ENCODE data around the gene TBCK. TPM values are rescaled to one million over a fixed set of nuclear protein-coding genes. Genes with fewer than 3 reads are reported as not detected.
"Not testable (repeated sequence)": the region's sequence is repeated elsewhere in the genome, so short reads cannot be mapped to it uniquely, and the experiment has no call there.

Gene TBCK
- total RNA-seq, 1 donor, result 27.7 TPM

DNA sequence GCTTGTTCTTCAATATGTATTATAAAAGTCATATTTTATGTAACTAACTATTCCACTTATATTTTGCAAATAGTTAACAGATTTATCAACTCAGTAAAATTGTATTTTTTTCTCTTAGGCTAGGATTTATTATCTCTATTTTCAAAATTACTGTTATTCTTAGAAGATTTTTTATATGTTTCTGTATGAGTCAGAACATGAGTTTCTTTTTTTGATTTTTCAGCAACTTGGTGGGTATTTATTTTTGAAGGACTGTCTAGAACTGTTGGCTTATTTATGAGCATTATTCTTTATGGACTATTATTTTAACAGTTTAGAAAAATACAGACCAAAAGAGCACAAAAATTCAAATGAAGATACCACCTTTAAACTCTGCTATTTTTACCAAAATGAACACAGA, 7.1 kb upstream of the TBCK start:
- no peak for DNase-seq (ENCODE audit: low read depth in 2 of 3, low spot score in 2 of 3)

DNA sequence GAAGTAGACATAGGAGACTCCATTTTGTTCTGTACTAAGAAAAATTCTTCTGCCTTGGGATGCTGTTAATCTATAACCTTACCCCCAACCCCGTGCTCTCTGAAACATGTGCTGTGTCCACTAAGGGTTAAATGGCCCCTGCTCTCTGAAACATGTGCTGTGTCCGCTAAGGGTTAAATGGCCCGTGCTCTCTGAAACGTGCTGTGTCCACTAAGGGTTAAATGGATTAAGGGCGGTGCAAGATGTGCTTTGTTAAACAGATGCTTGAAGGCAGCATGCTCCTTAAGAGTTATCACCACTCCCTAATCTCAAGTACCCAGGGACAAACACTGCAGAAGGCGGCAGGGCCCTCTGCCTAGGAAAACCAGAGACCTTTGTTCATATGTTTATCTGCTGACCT, 5.8 kb upstream of the TBCK start:
- DNase-seq (ENCODE audit: low read depth in 2 of 3, low spot score in 2 of 3), result not testable (repeated sequence)

- DNase-seq (ENCODE audit: low read depth in 2 of 3, low spot score in 2 of 3), result not testable (repeated sequence)
These were observed 5.2 kb upstream of the TBCK start for GRCh38 chr4:106321168-106321567.

DNA sequence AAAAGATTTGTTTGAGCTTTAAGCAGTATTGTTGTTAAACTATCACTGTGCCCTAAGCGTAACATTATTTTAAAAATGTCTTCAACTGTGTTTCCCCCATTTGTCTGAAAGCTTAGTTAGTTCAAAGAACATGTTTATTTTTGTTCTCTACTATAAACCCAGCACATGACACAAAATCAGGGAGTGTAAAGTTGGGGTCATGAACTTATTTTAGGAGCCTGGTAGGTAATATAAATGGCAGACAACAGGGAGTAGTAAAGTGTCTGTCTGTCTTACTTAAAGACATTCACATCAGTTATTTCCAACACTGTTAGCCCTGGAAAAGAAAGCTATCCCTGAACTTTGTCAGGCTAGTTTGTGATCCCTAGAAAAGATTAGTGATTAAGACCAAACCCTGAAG, 4.2 kb upstream of the TBCK start:
- DNase-seq (ENCODE audit: low read depth in 2 of 3, low spot score in 2 of 3), result no peak

- DNase-seq (ENCODE audit: low read depth in 2 of 3, low spot score in 2 of 3), result no peak
These were observed 2.5 kb upstream of the TBCK start for GRCh38 chr4:106318511-106318910.

- no peak for DNase-seq (ENCODE audit: low read depth in 2 of 3, low spot score in 2 of 3)
These were observed 1.8 kb upstream of the TBCK start for GRCh38 chr4:106317815-106318214.

- DNase-seq (ENCODE audit: low read depth in 2 of 3, low spot score in 2 of 3), result peak in 1 of 3 donors; percentile 6
These were observed 882 bp upstream of the TBCK start for GRCh38 chr4:106316773-106317409.

DNA sequence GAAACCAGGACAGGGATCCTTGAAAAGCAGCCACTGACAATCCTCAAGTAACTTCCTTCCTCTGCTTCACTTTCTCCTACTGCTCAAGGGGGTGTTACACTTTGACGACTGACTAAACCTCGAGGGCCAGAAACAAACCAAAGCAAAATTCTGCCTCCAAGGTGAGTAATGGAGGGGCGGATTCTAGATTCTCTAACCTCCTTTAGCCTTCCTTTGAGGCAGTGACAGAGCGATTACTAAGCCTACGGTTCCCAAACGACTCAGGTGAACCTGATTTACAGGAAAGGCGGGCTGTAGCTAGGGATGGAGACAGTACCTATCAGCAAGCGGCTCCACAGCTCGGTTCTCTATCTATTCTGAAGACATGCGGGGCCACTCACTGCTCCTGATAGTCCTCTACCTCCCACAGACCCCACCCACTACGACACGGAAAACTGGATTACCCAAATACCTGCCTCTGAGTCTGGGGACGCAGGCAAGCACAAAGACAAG, 487 bp downstream of the TBCK start:
- peak; percentile 23 to 59 (median 36) for DNase-seq (ENCODE audit: low read depth in 2 of 3, low spot score in 2 of 3)

DNA sequence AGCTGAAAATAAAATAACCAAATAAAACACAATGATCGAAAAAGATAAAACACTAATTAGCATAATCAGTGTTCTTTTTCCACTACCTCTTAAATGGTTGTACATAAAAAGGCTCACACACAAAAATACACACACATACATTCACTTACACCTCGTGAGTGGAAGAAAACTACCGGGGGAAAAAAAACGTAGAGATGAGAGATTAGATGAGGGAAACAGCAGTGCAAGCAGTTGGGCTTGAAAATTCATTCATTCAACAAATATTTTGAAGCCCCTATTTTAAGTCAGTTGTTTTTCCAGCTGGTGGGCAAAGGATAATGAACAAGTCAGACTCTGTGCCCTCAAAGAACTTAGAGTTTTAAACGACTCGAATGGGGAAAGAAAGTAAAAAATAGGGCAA, 1.0 kb downstream of the TBCK start:
- peak in 2 of 3 donors; percentile 1 to 2 for DNase-seq (ENCODE audit: low read depth in 2 of 3, low spot score in 2 of 3)

DNA sequence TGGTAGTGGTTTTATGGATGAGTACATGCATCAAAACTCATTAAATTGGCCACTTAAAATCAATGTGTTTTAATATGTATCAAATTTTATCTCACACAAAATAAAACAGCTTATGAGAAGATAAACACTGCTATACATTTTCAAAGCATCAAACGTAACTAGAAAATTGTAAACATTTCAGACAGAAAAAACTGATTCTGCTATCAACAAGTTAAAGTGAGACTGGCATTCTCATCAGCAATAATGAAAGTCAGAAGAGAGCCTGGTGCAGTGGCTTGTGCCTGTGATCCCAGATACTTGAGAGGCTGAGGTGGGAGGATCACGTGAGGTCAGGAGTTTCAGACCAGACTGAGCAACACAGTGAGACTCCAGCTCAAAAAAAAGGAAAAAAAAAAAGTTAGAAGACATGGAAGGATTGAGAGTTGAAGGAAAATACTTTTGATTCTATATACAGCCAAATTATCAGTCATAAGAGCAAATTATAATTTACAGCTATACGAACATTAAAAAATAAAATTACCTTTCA, 2.9 kb downstream of the TBCK start:
- no peak for DNase-seq (ENCODE audit: low read depth in 2 of 3, low spot score in 2 of 3)

DNA sequence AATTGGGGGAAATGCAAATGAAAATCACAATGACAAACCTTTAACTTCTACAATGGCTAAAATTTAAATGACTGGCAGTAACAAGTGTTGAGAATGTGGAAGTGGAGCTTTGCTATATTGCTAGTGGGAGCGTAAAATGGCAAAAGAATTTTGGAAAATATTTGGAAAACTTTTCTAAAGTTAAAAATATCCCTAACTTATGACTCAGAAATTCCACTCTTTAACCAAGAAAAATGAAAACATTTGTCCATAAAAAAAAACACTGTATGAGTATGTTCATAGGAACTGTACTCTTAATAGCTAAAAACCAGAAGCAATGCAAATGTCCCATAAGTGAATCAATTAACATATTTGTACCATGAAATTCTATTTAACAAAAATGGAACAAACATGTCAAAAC, 3.6 kb downstream of the TBCK start:
- no peak for DNase-seq (ENCODE audit: low read depth in 2 of 3, low spot score in 2 of 3)

DNA sequence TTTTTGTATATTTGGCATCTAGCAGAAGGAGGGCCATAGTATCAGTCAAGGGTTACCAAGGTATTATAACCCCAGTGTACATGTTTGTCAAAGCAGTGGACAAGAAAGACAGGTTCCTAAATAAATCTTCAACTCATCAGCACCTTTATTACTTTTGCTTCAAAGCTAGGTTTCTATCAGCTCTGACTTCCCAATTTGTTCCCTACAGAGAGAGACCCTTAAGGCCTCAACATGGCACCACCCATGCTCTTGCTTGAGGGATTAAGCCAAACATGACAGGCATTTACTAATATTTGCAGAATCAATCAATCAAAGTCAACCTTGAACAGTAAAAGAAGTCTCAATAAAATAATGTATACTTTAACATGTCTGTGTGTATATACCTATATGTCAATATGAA, 9.4 kb downstream of the TBCK start:
- no peak for DNase-seq (ENCODE audit: low read depth in 2 of 3, low spot score in 2 of 3)

DNA sequence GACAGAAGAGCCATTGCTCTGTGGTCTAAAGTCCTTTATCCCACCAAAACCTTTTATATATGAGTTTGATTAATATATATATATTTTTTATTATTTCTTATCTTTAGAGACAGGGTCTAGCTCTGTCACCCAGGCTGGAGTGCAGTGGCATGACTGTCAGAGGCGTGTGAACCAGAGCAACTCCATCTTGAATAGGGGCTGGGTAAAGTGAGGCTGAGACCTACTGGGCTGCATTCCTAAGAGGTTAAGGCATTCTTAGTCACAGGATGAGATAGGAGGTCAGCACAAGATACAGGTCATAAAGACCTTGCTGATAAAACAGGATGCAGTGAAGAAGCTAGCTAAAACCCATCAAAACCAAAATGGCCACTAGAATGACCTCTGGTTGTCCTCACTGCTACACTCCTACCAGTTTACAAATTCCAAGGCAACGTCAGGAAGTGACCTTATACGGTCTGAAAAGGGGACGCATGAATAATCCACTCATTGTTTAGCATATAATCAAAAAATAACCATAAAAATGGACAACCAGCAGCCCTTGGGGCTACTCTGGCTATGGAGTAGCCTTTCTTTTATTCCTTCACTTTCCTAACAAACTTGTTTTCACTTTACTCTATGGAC, 10.5 kb downstream of the TBCK start:
- DNase-seq (ENCODE audit: low read depth in 2 of 3, low spot score in 2 of 3), result no peak

DNA sequence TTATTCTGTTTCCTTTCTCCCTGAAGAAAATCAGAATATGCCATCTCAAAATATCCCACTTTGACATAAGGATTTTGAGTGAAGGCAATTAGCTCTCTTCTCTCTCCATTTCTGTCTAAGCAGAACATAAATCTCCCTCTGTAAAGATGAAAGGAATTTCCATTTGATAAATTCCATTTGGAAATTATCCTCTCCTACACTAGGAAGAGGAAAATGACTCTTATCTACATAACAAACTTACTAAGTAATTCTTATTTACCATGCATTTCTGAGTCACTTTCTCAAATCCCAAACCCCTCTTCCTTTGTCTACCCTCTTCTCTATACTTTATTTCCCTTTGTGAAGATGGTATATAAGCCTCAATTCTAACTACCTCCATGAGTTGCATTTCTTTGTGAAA, 11.4 kb downstream of the TBCK start:
- no peak for DNase-seq (ENCODE audit: low read depth in 2 of 3, low spot score in 2 of 3)

DNA sequence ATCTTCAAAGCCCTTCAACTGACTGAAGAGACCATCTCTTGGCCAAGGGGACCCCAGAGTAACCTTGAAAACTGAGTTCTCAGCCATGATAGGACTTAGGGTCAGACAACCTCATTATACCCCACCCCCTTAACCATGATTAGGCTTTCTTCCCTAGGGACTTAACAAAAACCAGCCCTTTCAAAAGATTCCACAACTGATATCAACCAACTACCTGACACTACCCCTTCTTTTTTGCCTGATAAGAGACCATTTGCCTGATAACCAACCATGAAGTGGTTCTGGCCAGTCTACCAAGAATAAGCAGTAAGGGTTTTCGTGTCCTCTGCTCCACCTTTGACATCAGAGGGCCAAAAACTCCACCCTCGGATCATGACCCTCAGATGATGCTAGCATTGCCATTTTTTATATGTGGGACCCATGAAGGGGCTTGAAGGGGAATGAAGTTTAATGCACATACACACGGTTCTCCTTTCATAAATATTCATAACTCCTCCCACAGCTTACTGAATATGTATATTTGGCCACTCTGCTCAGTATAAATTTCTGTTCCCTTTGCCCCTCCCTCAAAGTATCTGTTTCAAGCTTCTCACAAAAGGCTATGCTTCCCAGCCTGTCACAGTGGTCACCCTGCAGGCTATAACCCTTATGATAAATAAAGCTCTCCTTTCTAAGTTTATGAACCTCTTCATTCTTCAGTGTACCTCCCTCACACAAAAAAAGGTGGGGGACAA, 12.3 kb downstream of the TBCK start:
- DNase-seq (ENCODE audit: low read depth in 2 of 3, low spot score in 2 of 3), result no peak

DNA sequence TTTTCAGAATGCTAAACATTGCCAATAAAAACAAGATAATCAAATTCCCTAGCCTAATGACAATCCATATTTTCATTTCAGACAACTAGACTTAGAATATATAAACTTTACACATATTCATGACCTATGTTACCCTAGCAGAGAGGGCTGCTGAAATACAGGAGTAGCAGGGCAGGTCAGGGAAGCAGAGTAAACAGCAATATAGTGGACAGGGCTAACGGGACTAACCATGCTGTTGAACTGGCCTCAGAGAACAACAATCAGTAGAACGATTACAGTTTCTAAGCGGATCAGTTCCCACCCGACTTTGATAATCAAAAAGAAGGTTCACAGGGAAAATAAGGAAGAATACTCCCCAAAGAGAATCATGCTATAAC, 14.0 kb downstream of the TBCK start:
- DNase-seq (ENCODE audit: low read depth in 2 of 3, low spot score in 2 of 3), result no peak

- no peak for DNase-seq (ENCODE audit: low read depth in 2 of 3, low spot score in 2 of 3)
These were observed 14.5 kb downstream of the TBCK start for GRCh38 chr4:106301393-106302061.

GRCh38 chr4:106299977-106300376, 16.0 kb downstream of the TBCK start:
- no peak for DNase-seq (ENCODE audit: low read depth in 2 of 3, low spot score in 2 of 3)

GRCh38 chr4:106297245-106298035, 18.6 kb downstream of the TBCK start:
- DNase-seq (ENCODE audit: low read depth in 2 of 3, low spot score in 2 of 3), result no peak

DNA sequence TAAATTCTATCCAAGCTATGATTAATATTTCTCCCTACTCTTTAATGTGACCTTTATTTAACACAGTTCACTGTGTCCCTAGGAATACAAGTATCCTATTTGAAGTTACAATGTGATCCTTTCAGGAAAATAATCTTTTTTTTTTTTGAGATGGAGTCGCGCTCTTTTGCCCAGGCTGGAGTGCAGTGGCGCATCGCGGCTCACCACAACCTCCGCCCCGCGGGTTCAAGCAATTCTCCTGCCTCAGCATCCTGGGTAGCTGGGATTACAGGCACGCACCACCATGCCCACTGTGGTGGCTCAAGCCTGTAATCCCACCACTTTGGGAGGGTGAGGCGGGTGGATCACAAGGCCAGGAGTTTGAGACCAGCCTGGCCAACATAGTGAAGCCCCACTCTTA, 21.9 kb downstream of the TBCK start:
- DNase-seq (ENCODE audit: low read depth in 2 of 3, low spot score in 2 of 3), result no peak
